Femur (tissue), 1 donor: ENCODE data around the gene TTI1.

Experiments used
- DNase-seq: peaks from one replicate; pipeline ENCODE4 v3.0.0-alpha.2; 2017

Gene TTI1

DNA sequence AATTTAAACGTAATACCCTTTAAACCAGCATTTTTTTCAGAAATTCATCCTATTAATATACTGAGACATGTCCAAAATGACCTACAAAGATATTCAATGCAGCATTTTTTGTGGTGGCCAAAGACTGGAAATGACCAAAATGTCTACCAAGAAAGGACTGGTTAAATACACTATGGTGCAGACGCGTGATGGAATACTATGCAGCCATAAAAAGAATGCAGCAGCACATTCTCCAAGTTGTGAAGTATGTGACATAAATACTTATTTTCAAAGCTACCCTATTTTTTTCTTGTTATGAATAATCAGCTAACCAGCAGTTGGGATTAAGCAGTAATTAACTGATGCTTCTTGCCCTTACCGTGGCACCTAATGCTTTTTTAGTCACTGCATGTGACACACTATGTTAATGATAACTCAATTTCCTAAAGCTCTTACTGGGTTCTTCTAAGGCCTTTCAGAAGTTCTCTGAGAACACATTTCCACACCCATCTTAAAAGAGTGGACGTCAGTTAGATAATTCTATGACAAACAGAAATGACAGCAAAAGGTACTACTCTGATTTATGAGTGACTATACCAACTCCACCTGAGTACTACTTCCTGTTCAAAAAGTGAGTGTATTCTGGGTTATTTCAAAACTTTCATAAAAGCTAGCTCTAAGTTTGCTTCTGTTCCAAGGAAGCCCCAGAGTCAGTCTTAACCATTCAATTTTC, 24.9 kb downstream of the TTI1 start:
- no peak for DNase-seq

DNA sequence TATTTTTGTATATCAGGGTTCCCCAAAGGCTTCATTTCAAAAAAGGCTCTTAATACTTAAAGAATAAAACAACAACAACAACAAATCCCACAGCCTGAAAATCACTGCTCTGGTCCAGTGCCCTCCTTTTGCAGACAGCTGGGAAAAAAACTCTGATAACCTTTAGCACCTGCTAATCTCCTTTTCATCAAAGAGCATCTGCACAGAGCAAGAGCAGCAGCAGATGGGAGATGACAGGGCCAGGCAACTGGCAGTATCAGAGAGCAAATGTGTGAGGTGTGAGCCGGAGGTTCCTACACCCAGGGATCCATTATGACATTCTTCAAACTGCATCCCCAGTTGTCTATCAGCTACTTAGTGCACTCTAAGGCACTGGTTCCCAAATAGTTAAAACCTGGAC, 25.7 kb downstream of the TTI1 start:
- DNase-seq: no peak

DNA sequence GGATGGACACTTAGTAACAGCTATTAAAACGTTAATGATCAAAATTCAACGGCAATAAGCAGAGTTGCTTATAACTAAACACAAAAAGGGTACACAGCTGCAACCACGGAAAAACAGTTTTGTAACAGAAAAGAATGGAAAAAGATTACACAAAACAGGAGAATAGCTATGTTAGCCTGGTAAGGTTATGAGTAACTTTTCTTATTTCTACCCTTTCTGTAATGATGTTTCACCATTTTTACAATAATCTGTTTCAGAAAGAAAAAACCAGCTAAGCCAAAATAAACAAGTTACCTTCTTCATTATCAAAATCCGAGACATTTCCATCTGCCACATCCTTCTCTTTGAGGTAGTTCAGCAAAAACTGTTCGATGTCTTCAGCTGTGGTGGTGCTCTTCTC, 27.4 kb downstream of the TTI1 start:
- DNase-seq: no peak

DNA sequence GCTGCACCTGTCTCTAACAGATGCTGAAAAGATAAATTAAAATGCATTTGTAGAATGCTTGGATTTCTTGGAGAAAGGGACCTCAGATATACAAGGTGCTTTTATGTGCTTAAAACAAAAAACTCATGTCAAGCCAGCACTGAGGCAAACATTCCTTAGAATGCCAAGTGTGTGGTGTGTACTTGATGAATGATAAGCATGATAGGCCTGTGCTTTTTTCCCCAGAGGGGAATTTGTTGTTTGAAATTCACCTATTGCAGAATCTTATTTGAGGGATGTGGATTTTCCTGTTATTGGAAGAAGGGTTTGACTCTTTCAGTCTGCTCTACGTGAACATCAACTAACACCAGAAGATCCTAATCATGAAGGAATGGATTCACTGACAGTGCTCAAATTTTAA, 28.8 kb downstream of the TTI1 start:
- no peak for DNase-seq

DNA sequence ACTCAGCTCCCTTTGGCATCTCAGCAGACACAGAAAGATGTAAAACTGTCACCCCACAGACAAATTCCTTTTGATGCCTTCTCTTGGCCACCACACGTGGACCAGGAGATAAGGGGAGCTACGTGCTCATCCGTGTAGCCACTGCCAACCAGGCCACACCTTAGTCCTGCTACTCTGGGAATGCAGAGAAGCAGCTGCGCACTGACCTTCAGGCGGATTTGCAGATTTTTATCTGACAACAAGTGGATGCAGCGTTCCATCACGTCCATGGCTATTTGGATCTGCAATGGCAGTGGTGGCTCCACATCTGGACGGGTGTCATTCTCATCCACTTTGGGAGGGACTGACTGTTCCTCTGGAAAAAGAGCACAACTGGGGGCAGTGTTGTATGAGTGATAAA, 30.8 kb downstream of the TTI1 start:
- no peak for DNase-seq

DNA sequence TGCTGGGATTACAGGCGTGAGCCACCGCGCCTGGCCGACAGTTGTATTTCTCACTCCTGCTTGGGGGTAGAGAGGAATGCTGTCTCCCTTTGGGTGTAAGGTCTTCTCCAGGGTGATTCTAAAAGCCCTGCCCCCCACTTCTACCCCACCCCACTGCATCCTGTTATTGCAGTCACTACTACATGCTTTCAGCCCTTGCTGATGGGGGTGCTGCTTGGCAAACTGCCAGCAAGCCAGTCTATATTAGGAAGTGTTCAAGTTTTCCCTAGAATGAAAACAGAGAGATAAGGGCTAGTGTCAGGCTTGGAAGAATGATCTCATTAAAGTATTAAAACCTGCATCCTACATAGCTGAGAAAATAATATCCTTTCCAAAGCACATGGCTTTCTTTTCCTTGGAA, 31.3 kb downstream of the TTI1 start:
- DNase-seq: no peak

DNA sequence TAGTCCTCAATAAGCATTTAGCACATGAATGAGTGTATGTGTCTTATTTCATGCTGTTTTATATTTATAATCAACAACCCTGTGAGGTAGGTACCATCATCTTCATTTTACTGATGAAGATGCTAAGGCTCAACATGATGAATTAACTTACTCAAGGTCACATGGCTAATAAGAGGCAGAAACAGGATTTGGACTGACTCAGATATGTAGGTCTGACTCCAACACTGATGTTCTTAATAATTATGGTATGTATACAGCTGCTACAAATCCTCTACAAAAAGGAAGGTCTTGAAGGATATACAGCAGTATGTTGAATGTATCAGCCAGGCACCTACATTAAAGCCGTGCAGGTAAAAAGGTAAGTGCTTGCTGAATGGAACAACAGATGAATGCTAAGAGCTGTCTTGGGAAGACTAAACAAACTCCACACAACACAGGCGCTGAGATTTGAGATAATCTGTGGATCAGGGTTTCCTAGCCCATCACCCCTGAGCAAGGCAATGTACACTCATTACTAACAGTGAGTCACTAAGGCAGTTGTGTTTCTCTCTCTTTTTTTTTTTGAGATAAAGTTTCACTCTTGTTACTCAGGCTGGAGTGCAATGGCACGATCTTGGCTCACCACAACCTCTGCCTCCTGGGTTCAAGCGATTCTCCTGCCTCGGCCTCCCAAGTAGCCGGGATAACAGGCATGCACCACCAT, 31.9 kb downstream of the TTI1 start:
- DNase-seq: no peak

DNA sequence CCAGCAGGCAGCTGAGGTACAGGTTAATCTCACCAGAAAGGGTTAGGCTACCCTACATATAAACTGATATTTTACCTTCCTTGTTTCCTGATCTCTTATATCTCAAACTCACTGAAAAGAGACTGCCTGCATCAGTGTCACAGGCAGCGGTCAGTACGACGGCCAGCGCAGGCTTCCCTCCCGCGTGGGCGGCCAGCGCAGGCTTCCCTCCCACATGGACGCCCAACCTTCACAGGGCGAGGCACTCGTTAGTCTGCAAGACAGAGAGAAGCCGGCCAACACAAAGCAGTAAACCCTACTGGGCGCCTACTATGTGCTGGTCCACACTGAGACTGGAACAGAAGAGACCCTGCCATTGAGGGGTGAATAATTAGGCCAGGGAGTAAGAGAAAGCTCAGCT, 33.0 kb downstream of the TTI1 start:
- DNase-seq: no peak

DNA sequence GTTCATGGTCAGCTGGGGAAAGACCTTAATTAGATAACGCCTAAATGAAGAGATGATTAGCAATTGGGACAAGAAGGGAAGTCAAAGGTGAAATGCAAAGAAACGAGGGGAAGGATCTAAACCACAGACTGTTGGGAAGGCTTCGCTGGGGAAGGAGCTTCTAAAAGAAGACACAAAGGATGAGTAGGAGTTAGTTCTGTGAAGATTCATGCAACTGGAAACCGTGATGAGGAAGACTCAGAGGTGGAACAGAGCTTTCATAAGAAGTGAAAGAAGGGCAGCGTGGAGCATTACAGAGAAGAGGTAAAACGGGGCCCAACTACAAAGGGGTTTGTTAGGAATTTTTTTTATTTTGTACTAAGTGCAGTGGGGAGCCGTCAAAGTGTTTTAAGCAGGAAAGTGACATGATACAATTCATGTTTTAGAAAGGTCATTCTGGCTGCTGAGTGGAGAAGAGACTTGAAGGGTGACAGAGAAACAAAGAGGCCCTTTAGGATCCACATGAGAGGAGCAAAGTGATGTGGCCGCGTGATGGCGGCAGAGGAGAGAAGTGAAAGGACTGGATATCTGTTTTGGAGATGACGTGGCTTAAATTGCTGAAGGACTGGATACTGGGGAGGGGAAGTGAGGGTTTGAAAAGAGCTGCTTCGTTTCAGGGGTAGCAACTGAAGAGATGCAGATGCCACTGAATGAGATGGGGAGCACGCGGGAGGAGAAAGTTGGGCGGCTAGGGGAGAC, 33.6 kb downstream of the TTI1 start:
- no peak for DNase-seq

DNA sequence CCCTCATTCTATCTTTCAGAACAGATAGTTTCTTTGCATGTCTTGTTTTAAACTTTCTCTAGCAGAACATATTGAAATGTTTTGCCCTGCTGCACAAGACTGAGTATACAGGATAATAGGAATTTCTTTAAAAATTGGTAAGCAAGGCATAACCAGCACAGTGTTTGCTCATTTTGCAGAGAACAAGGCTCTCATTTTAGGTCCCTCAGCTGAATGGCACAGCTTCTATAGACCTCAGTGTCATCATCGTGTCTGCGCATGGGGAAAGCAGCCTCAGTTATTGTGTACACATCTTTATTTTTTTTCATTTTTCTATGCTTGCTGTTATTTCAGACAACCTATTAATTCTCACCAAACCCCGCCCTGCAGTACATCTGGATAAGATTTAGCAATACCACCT, 35.7 kb downstream of the TTI1 start:
- DNase-seq: no peak

DNA sequence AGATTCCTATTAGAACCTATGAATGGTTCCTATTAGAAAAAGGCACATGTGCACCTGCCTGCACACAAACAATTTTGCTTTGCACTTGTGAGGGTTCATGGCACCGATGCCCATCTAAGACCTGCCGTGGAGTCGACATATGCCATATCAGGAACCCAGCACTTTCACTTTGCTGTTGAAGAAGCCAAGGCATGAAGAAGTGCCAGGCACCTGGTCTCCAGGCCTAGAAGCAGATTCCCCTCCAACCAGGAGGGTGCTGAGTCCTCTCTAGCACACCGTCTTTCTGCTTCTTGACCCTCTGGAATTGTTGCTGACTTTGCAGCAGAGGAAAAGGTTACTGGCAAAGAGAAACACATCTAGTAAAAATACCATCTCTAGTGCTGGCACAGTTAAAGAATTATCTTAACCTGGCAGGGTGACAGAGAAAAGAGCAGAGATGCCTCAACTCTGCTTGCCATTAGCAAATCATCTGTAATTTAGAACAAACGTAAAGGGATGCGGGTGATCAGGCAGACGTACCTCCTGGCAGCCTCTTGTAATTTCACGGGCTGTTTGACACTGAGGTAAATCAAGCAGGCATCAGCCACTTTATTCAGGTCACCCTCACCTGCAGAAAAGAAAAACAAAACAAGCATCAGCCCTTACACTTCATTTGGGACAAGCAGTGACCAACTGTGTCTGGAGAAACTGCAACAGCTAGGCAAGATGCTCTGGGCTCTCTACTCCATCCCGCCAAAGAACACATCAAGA, 37.2 kb downstream of the TTI1 start:
- no peak for DNase-seq

DNA sequence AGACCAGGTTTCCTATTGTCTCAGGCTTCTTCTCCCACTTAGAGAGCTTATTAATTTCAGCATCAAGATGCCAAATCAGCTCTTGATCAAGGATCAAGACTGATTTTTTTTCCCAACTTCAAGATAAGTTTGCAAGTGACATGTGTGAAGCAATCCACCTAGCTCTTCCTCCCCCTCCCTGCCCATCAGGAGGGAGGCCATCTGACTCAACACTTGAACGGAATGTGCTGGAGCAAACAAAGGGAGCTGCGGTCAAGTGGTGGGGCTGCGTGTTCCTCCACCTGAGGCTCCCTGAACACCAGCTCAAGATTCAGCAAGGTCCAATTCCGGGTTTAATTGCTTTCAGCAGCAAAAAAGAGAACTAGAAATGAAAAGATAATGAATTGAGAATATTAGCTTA, 38.7 kb downstream of the TTI1 start:
- no peak for DNase-seq

DNA sequence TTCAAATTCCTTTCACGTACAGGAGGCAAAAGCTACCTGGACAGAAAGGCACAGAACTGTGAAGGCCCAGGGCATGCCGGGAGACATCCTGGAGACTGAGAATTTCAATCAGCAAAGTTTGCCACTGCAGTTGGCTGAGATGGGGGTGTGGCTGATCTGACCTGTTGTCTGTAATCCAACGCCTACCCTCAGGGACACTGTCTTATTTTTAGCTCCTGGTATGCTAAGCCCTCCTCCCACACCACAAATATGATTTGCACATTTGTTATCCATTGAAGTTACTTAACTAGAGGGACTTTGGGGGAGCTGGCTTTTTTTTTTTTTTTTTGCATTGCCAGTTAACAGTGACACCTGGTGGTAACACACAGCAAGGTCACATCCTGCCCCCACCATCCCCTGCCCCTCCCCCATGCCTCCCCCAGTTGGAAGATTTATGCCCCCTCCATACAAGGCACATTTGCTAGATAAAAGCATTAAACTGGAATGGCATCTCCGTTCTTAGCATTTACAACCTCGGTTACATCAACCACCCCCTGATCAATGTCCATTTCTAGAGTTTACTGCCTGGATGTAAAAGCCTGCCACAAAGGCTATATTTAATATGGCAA, 40.4 kb downstream of the TTI1 start:
- DNase-seq: peak; percentile 55

DNA sequence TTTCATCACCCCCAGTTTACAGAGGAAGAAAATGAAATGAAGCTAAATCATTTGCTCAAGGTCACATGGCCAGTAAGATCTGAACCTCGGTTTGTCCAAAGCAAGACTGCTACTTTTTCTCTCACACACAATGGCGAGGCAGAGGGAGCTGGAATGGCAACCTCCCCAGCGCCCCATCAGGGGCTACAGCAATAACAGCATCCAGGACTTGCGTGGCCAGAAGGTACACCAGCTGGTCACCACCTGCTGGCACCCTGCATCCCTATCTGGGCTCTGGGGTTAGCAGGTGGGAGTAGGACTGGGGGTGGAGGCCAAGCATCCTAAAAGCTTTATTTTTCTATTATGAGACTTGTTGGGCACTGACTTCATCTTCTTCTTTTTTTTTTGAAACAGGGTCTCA, 41.3 kb downstream of the TTI1 start:
- no peak for DNase-seq

DNA sequence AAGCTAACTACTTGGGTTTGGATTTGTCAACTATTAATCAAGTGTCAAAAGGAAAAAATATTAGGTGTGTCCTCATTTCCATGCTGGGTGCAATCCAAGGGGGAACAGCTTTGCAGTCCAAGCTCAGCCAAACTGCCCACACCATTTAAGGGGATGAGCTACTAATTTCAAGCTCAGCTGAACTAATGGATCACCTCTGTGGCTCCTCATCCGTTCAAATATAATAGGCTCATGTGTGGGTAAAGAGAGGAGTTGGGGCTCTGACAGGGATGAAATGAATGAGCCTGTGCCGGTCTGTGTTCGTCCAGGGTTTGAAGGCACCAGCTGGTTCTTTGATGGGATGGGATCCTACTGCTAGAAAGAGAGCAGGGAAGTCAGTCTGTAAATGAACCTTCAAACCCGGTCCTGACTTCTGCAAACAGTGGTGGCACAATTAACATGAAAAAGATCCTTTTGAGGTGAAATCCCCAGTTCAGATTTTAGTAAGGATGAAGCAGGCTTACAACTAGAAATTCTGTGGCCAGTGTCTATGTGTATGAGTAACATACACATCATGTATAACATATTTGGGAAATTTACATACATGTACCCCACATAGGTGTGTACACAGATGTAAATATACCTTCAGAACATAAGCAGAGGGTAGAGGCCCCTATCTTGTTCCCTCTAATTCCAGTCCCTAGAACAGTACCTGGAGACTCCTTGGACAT, 41.9 kb downstream of the TTI1 start:
- DNase-seq: no peak

DNA sequence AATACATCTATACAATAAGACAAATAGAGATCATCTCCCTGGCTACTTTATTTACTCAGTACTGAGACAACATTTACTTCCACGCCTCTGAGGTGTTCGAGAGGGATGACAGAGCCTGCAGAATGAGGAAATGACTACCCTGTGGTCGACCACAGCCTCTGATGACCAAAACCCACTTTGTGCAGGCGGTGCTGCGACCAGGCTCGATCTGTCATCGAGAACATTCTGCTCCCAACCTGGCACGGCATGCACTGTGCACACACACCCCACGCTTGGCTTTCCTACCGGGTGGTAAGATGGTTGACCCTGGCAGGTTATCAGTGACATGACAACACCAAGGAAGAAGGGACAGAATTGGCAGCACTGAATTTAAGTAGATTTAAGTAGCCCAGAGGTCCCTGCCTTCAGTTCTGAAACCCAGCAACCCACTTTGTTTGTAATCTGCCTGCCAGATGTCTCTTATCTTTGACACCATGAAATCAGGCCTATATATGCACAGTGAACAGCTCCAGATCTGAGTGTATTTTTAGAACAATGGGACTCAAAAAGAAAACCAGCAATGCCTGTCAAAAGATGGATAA, 42.6 kb downstream of the TTI1 start:
- peak; percentile 54 for DNase-seq

DNA sequence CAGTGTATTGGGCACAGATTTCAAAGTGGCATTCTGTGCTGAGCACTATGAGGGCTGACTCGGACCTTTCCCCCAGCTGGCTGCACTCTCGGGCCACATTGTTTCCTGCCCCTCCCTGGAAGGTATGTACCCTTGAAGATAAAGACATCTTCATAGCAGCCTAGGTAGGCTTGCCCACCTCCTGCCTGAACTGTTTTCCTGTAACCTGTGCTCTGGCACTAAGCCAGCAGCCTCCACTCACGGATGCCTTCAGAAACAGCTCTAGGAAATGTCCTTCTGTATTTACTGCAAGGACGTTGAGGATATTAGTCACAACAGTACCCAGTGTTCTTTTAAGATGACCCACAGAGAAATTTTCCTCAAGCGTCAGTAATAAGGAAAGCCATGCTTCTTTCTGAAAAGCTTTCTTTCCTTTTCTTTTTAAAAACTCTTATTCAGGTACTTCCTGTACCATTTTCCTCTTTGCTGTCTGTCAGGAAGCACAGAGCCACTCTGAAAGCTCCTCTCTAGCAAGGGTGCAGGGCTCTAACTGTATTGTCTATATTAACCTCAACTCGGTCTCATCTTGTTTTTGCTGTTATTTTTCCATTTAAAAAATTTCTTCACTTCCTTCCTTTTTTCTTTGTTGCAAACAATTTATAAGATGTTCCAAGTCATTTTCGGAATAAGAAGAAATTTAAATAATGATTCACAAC, 43.5 kb downstream of the TTI1 start:
- no peak for DNase-seq

DNA sequence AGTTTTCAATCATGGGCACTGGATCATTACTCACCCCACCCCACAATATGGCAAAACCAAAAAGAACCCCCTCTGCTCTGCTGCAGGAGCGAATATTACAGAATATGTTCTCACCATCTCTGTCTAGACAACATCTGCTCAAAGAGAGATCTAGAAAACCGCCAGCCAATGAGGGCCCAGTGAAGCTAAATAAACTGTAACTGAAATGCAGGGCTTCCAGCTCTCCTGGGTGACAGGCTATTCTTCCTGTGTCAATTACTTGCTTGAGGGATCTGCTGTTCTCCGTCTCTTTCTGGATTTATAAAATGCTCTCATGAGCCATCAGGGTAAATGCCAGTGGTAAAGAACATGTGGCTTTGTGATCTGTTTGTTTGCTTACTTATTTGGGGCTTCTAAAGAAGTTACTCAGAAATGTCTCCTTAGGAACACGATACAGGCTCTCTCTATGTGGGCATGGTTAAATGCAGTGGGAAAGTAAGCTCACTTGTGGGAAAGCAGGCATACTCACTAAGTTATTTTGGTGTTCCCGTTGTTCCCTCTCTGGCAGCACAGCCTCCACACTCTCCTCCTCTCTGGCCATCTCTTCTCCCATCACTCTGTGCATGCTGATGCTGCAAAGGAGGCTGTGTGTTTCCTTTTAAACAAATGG, 44.8 kb downstream of the TTI1 start:
- no peak for DNase-seq

DNA sequence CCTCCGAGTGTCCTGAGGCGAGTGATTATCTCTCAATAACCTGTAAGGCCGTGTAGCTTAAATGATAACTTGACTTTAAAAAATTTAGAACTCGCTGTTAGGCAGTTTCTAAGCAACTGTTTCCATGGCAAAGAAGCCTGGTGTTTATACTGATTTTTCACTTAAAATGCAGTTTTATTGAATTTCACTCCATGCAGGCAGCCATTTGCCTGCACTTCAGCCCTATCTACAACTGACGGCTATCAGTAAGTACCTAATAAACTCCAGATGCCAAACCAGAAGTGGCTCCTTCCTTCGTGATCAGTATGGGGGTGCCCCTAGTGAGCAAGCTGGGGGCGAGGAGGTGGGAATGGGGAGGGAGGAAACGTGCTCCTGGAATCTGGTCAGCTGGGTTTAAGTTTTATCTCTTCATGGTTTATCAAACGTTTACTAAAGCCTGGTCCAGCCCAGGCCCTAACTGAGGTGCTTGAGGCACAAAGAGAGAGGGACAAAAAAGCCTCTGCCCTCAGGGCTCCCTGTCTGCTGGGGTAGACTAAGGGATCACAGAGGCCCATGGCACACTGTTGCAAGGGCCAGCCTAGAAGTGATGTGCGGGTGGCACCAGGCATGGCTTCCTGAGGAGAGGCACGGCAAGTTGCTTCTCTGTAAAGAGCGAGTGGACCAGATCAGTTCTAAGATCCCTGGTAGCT, 45.5 kb downstream of the TTI1 start:
- no peak for DNase-seq
